GM21381 (cell line): ENCODE data around the gene PMEL.
A peak's percentile ranks its signal among the peaks of the same experiment; 100 is the strongest.
"Not testable (repeated sequence)": the region's sequence is repeated elsewhere in the genome, so short reads cannot be mapped to it uniquely, and the experiment has no call there.

Experiments used
- ATAC-seq: cut with Tn5 transposase; IDR thresholded peaks from one replicate; pipeline ENCODE4 v1.9.1; 2021; ENCODE audit warnings: mild to moderate bottlenecking, moderate library complexity; ENCODE audit not compliant: unreplicated experiment

Gene PMEL

GRCh38 chr12:55965941-55966407, at the start of gene PMEL:
Gene PMEL (minus strand): TSS chr12:55966042. CDS start chr12:55966011, 31 bp downstream.
- no peak for ATAC-seq

- no peak for ATAC-seq
Measured at GRCh38 chr12:56014205-56014604, 48.4 kb upstream of the PMEL start.

- ATAC-seq: no peak
Measured at GRCh38 chr12:56013482-56013881, 47.6 kb upstream of the PMEL start.

GRCh38 chr12:56011509-56012090, 45.8 kb upstream of the PMEL start:
- ATAC-seq: no peak

- no peak for ATAC-seq
Measured at GRCh38 chr12:56010111-56010570, 44.3 kb upstream of the PMEL start.

GRCh38 chr12:56007564-56008559, 42.0 kb upstream of the PMEL start:
- peak; percentile 40 for ATAC-seq

- no peak for ATAC-seq
Measured at GRCh38 chr12:56004211-56004610, 38.4 kb upstream of the PMEL start.

GRCh38 chr12:56003376-56003775, 37.5 kb upstream of the PMEL start:
- ATAC-seq: not testable (repeated sequence)

- no peak for ATAC-seq
Measured at GRCh38 chr12:56001487-56002100, 35.8 kb upstream of the PMEL start.

GRCh38 chr12:55999999-56000540, 34.2 kb upstream of the PMEL start:
- ATAC-seq: not testable (repeated sequence)

- ATAC-seq: not testable (repeated sequence)
Measured at GRCh38 chr12:55999522-55999921, 33.7 kb upstream of the PMEL start.

- no peak for ATAC-seq
Measured at GRCh38 chr12:55997535-55997859, 31.7 kb upstream of the PMEL start.

- peak; percentile 100 for ATAC-seq
Measured at GRCh38 chr12:55996715-55997534, 31.1 kb upstream of the PMEL start, which contains the start of gene SUOX. Gene SUOX (plus strand): TSS chr12:55997276. CDS start chr12:56002222, 4,946 bp downstream.

- no peak for ATAC-seq
Measured at GRCh38 chr12:55996201-55996714, 30.4 kb upstream of the PMEL start.

- ATAC-seq: no peak
Measured at GRCh38 chr12:55995366-55995765, 29.5 kb upstream of the PMEL start.

- no peak for ATAC-seq
Measured at GRCh38 chr12:55993230-55993853, 27.5 kb upstream of the PMEL start.

- ATAC-seq: no peak
Measured at GRCh38 chr12:55991110-55991509, 25.3 kb upstream of the PMEL start.

- not testable (repeated sequence) for ATAC-seq
Measured at GRCh38 chr12:55985976-55986375, 20.1 kb upstream of the PMEL start.

- ATAC-seq: no peak
Measured at GRCh38 chr12:55985341-55985740, 19.5 kb upstream of the PMEL start.

- ATAC-seq: no peak
Measured at GRCh38 chr12:55984861-55985260, 19.0 kb upstream of the PMEL start.
